ENCODE data around the gene TMEM132D. TPM values are rescaled to one million over a fixed set of nuclear protein-coding genes. Genes with fewer than 3 reads are reported as not detected.

Gene TMEM132D
- total RNA-seq, 2 experiments from 2014 or later: not detected

- Mint-ChIP-seq H3K4me3 (no peak overlapping the region), H3K27ac (no peak overlapping the region), H3K4me1 (ENCODE audit: low read depth) (no peaks in the 10 kb centered on the region), H3K27me3 (ENCODE audit: low read depth) (no peaks in the 10 kb centered on the region), H3K36me3 (ENCODE audit: low read depth) (no peaks in the 10 kb centered on the region), H3K9me3 (ENCODE audit: insufficient read depth) (peaks cover 10% of the 10 kb centered on the region)
- DNase-seq (no peak), ATAC-seq (no peak)
- ChIA-PET CTCF (no interaction called here), POLR2A (no interaction called here)
Measured at GRCh38 chr12:129413295-129413694, 490.5 kb downstream of the TMEM132D start.

DNA sequence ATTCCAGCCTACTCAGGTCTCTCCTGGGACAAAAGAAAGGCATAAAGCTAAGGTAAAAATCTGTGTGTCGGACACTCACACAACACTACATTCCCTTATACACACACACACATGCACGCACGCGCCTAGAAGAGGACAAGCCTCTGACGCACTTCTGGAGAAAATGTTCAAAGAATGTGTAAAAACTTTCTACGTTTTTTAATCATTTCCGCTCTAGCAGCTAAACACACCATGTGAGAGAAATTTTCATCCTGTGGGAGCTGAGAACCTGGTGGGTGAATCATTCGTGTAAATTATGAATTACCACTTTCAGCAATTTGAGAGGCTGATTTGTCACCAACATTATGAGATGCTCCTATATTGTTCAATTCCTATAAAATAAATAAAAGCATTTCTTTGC, 494.5 kb downstream of the TMEM132D start:
- no peaks in the 10 kb centered on the region for H3K27me3 Mint-ChIP-seq (ENCODE audit: low read depth)
- no peak overlapping the region for H3K27ac Mint-ChIP-seq
- POLR2A ChIA-PET: no interaction called here
- CTCF ChIA-PET: no interaction called here
- no peak for DNase-seq
- ATAC-seq: no peak
- H3K4me3 Mint-ChIP-seq: no peak overlapping the region
- H3K4me1 Mint-ChIP-seq (ENCODE audit: low read depth): no peaks in the 10 kb centered on the region
- H3K9me3 Mint-ChIP-seq (ENCODE audit: insufficient read depth): peaks cover 10% of the 10 kb centered on the region
- no peaks in the 10 kb centered on the region for H3K36me3 Mint-ChIP-seq (ENCODE audit: low read depth)

DNA sequence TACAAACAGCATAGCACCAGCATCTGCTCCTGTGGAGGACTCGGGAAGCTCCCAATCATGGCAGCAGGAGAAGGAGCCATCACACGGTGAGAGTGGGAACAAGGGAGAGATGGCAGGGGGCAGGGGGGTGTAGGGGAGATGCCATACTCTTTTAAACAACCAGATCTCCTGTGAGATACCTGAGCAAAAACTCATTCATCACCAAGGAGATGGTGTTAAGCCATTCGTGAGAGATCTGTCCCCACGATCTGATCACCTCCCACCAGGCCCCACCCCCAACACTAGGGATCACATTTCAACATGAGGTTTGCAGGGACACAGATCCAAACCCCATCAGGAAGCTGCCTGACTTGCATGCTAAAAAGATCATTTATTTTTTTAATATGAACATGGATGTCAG, 499.3 kb downstream of the TMEM132D start:
- no peak overlapping the region for H3K27ac Mint-ChIP-seq
- DNase-seq (no peak), ATAC-seq (no peak)
- no peaks in the 10 kb centered on the region for H3K36me3 Mint-ChIP-seq (ENCODE audit: low read depth)
- H3K4me1 Mint-ChIP-seq (ENCODE audit: low read depth): no peaks in the 10 kb centered on the region
- H3K27me3 Mint-ChIP-seq (ENCODE audit: low read depth): no peaks in the 10 kb centered on the region
- POLR2A ChIA-PET: no interaction called here
- peaks cover 8% of the 10 kb centered on the region for H3K9me3 Mint-ChIP-seq (ENCODE audit: insufficient read depth)
- H3K4me3 Mint-ChIP-seq: no peak overlapping the region
- CTCF ChIA-PET: no interaction called here

DNA sequence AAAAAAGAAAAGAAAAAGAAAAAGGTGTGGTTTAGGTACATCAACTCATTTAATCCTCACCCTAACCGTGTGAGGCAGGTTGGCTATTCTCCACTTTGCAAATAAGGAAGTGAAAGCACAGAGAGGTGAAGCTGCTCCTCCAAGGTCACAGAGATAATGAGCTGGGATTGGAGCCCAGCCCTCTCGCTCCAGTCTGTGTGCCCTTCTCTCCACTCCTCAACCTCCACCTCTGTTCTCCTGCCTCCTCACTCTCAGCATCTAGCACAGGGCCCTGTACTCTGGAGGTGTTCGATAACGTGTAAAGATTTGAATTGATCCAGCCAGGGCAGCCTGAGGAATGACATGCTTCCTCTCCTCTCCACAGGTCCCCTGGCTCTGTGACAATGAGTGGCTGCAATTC, 502.3 kb downstream of the TMEM132D start:
- ChIA-PET CTCF (no interaction called here), POLR2A (no interaction called here)
- H3K4me3 Mint-ChIP-seq: no peak overlapping the region
- no peaks in the 10 kb centered on the region for H3K27me3 Mint-ChIP-seq (ENCODE audit: low read depth)
- no peaks in the 10 kb centered on the region for H3K36me3 Mint-ChIP-seq (ENCODE audit: low read depth)
- H3K9me3 Mint-ChIP-seq (ENCODE audit: insufficient read depth): peaks cover 10% of the 10 kb centered on the region
- DNase-seq: no peak
- no peaks in the 10 kb centered on the region for H3K4me1 Mint-ChIP-seq (ENCODE audit: low read depth)
- H3K27ac Mint-ChIP-seq: no peak overlapping the region
- no peak for ATAC-seq

- peaks cover 16% of the 10 kb centered on the region for H3K9me3 Mint-ChIP-seq (ENCODE audit: insufficient read depth)
- no peaks in the 10 kb centered on the region for H3K36me3 Mint-ChIP-seq (ENCODE audit: low read depth)
- DNase-seq (no peak), ATAC-seq (no peak)
- CTCF ChIA-PET: no interaction called here
- POLR2A ChIA-PET: no interaction called here
- H3K27ac Mint-ChIP-seq: no peak overlapping the region
- H3K4me1 Mint-ChIP-seq (ENCODE audit: low read depth): no peaks in the 10 kb centered on the region
- no peak overlapping the region for H3K4me3 Mint-ChIP-seq
- H3K27me3 Mint-ChIP-seq (ENCODE audit: low read depth): no peaks in the 10 kb centered on the region
Measured at GRCh38 chr12:129394177-129394825, 509.5 kb downstream of the TMEM132D start.

DNA sequence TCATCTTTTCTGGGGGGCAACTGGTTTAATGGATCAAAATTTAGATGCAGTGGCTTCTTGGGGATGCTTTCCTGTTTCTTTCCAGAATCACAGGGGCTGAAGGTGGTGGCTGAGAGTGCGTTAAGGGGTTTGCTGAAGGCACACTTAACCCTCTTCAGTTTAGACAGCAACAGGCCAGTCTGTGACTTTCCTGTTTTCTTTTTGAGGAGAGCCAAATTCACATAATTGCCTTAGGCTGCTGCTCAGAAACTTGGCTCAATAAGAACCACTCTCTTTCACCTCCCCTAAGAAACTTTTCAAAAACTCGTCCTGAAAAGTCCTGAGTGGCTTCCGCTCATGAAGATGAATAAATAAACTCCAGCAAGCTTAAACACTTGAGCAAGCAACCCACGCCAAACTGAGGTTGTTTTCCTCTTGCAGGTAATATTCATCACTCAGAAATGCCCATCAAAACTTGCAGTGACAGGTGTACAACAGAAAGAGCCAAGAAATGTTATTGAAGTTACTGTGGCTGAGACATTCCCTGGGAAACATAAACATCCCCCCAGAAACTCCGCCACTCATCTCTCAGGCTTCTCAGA, 510.4 kb downstream of the TMEM132D start:
- Mint-ChIP-seq H3K36me3 (ENCODE audit: low read depth) (no peaks in the 10 kb centered on the region), H3K4me3 (no peak overlapping the region), H3K27me3 (ENCODE audit: low read depth) (no peaks in the 10 kb centered on the region), H3K27ac (no peak overlapping the region), H3K9me3 (ENCODE audit: insufficient read depth) (peaks cover 16% of the 10 kb centered on the region), H3K4me1 (ENCODE audit: low read depth) (no peaks in the 10 kb centered on the region)
- ChIA-PET POLR2A (no interaction called here), CTCF (no interaction called here)
- no peak for ATAC-seq
- no peak for DNase-seq

DNA sequence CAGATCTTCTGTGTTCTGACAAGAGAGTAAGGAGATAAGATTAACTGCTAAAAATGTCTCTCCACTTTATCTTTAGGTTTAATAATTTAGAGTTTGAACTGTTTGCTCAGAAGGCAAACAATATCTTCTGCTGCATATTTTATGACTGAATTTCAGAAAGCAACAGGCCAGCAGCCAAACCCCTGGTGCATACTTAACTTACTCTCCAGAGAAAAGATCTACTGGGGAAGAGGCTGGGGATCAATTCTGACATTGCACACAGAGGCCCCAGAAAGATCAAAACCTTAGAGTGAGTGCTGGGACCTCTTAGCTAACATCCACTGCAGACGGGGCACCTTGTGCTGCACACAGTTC, 518.2 kb downstream of the TMEM132D start:
- H3K36me3 Mint-ChIP-seq (ENCODE audit: low read depth): no peaks in the 10 kb centered on the region
- H3K4me1 Mint-ChIP-seq (ENCODE audit: low read depth): no peaks in the 10 kb centered on the region
- DNase-seq (no peak), ATAC-seq (no peak)
- ChIA-PET POLR2A (no interaction called here), CTCF (no interaction called here)
- no peak overlapping the region for H3K4me3 Mint-ChIP-seq
- H3K27me3 Mint-ChIP-seq (ENCODE audit: low read depth): no peaks in the 10 kb centered on the region
- H3K9me3 Mint-ChIP-seq (ENCODE audit: insufficient read depth): peaks cover 10% of the 10 kb centered on the region
- H3K27ac Mint-ChIP-seq: no peak overlapping the region

- ChIA-PET CTCF (no interaction called here), POLR2A (no interaction called here)
- no peak for DNase-seq
- H3K36me3 Mint-ChIP-seq (ENCODE audit: low read depth): no peaks in the 10 kb centered on the region
- no peak overlapping the region for H3K27ac Mint-ChIP-seq
- no peak for ATAC-seq
- no peaks in the 10 kb centered on the region for H3K4me1 Mint-ChIP-seq (ENCODE audit: low read depth)
- no peaks in the 10 kb centered on the region for H3K27me3 Mint-ChIP-seq (ENCODE audit: low read depth)
- peaks cover 10% of the 10 kb centered on the region for H3K9me3 Mint-ChIP-seq (ENCODE audit: insufficient read depth)
- H3K4me3 Mint-ChIP-seq: no peak overlapping the region
Measured at GRCh38 chr12:129383956-129384355, 519.9 kb downstream of the TMEM132D start.

GRCh38 chr12:129381715-129382114, 522.1 kb downstream of the TMEM132D start:
- Mint-ChIP-seq H3K4me1 (ENCODE audit: low read depth) (no peaks in the 10 kb centered on the region), H3K27me3 (ENCODE audit: low read depth) (no peaks in the 10 kb centered on the region), H3K36me3 (ENCODE audit: low read depth) (no peaks in the 10 kb centered on the region), H3K27ac (no peak overlapping the region), H3K9me3 (ENCODE audit: insufficient read depth) (peaks cover 10% of the 10 kb centered on the region), H3K4me3 (no peak overlapping the region)
- no peak for DNase-seq
- ChIA-PET CTCF (no interaction called here), POLR2A (no interaction called here)
- ATAC-seq: no peak

GRCh38 chr12:129379076-129379804, 524.6 kb downstream of the TMEM132D start:
- Mint-ChIP-seq H3K36me3 (ENCODE audit: low read depth) (no peaks in the 10 kb centered on the region), H3K4me1 (ENCODE audit: low read depth) (no peaks in the 10 kb centered on the region), H3K4me3 (no peak overlapping the region), H3K27me3 (ENCODE audit: low read depth) (no peaks in the 10 kb centered on the region), H3K27ac (no peak overlapping the region), H3K9me3 (ENCODE audit: insufficient read depth) (peaks cover 4% of the 10 kb centered on the region)
- no peak for ATAC-seq
- CTCF ChIA-PET: no interaction called here
- POLR2A ChIA-PET: no interaction called here
- DNase-seq: no peak

DNA sequence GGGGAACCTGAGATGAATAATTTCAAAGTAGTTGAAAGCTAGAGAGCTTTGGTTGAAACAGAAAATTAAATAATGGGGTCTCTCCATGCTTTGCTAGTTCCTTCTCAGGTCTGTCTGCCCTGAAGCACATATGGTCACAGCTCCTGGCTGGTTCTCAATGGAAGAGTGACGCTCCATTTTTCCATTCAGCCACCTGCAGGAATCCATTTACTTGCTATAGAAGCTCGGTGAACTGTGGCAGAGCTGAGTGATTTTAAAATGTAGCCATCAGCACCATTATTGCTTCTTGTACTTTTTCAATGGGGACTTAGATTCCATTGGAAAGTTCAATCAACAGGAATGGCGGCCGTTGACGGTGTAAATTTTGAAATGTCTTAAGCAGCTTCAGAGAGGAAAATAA, 525.3 kb downstream of the TMEM132D start:
- no peak overlapping the region for H3K27ac Mint-ChIP-seq
- ChIA-PET POLR2A (no interaction called here), CTCF (no interaction called here)
- no peak overlapping the region for H3K4me3 Mint-ChIP-seq
- ATAC-seq (no peak), DNase-seq (no peak)
- no peaks in the 10 kb centered on the region for H3K36me3 Mint-ChIP-seq (ENCODE audit: low read depth)
- no peaks in the 10 kb centered on the region for H3K27me3 Mint-ChIP-seq (ENCODE audit: low read depth)
- H3K4me1 Mint-ChIP-seq (ENCODE audit: low read depth): no peaks in the 10 kb centered on the region
- peaks cover 4% of the 10 kb centered on the region for H3K9me3 Mint-ChIP-seq (ENCODE audit: insufficient read depth)

GRCh38 chr12:129373746-129374145, 530.1 kb downstream of the TMEM132D start:
- Mint-ChIP-seq H3K9me3 (ENCODE audit: insufficient read depth) (no peaks in the 10 kb centered on the region), H3K27ac (no peak overlapping the region), H3K4me3 (no peak overlapping the region), H3K36me3 (ENCODE audit: low read depth) (no peaks in the 10 kb centered on the region), H3K4me1 (ENCODE audit: low read depth) (no peaks in the 10 kb centered on the region), H3K27me3 (ENCODE audit: low read depth) (no peaks in the 10 kb centered on the region)
- ChIA-PET POLR2A (no interaction called here), CTCF (no interaction called here)
- ATAC-seq (no peak), DNase-seq (no peak)

- H3K4me3 Mint-ChIP-seq: no peak overlapping the region
- no peaks in the 10 kb centered on the region for H3K27me3 Mint-ChIP-seq (ENCODE audit: low read depth)
- no peak overlapping the region for H3K27ac Mint-ChIP-seq
- CTCF ChIA-PET: no interaction called here
- POLR2A ChIA-PET: no interaction called here
- no peaks in the 10 kb centered on the region for H3K9me3 Mint-ChIP-seq (ENCODE audit: insufficient read depth)
- no peak for ATAC-seq
- H3K4me1 Mint-ChIP-seq (ENCODE audit: low read depth): no peaks in the 10 kb centered on the region
- no peak for DNase-seq
- H3K36me3 Mint-ChIP-seq (ENCODE audit: low read depth): no peaks in the 10 kb centered on the region
Measured at GRCh38 chr12:129372876-129373275, 530.9 kb downstream of the TMEM132D start.
